Fibroblast of skin of back (primary cell): ENCODE measurements around the gene ZSCAN10.

ENCODE experiments used
- DNase-seq: peaks from one replicate; pipeline ENCODE4 v3.0.0-alpha.2; 2013

Gene ZSCAN10

GRCh38 chr16:3045758-3046640 lies 53.1 kb downstream of the ZSCAN10 start, which contains the start of gene MMP25:
MMP25 (plus strand) TSS chr16:3046561; CDS start chr16:3046918, 357 bp downstream.
- DNase-seq: no peak

- DNase-seq: no peak
Observed at GRCh38 chr16:3044708-3045107, 54.4 kb downstream of the ZSCAN10 start.

GRCh38 chr16:3042376-3042775 lies 56.7 kb downstream of the ZSCAN10 start:
- DNase-seq: no peak

- no peak for DNase-seq
Observed at GRCh38 chr16:3038896-3039295, 60.2 kb downstream of the ZSCAN10 start.
